HG02870 (cell line): ENCODE results near the gene TKT.

Experiments used
- ATAC-seq: cut with Tn5 transposase; IDR thresholded peaks from one replicate; pipeline ENCODE4 v1.9.1; 2021; ENCODE audit warnings: mild to moderate bottlenecking, moderate library complexity; ENCODE audit not compliant: unreplicated experiment

The TKT gene

DNA sequence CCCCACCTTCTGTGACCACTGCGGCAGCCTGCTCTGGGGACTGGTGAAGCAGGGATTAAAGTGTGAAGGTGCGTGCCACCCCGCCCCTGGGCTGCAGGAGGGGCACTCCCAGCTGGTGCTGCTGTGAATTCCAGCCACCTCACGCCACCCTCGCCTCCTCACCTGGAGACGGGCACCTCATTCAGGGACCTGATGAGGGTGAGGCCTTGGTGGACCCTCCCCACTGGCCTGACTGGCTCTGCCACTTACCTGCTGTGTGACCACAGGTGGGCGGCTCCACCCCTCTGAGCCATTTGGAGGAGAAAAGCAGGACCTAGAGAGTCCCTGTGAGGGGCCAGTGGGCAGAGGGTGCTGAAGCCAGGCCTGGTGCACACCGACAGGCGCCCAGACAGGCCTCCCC, 72.3 kb downstream of the TKT start:
- no peak for ATAC-seq

DNA sequence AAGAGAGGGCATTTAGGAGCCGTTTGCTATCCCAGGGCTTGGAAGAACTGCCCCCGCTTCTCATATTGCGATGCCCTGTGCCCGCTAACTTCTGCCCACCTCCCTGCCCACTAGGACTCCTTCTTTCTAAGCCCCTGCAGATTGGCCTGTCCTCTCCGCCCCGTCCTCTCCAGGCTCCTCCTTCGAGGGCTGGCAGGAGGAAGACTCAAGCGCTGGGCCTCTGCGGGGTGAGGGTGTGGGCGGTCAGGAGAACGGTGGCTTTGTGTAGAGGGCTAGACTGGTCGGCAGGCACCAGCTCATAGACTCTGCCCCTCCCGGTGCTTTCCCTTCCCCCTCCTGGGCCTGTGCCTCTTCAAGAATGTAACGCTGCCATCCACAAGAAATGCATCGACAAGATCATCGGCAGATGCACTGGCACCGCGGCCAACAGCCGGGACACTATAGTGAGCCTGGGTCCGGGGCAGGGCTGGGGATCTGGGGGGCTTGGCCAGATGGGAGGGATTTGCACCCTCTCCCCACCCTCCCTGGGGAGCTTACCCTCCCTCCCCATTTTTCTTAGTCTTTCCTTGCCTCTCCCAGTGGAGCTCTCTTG, 73.0 kb downstream of the TKT start:
- ATAC-seq: no peak

DNA sequence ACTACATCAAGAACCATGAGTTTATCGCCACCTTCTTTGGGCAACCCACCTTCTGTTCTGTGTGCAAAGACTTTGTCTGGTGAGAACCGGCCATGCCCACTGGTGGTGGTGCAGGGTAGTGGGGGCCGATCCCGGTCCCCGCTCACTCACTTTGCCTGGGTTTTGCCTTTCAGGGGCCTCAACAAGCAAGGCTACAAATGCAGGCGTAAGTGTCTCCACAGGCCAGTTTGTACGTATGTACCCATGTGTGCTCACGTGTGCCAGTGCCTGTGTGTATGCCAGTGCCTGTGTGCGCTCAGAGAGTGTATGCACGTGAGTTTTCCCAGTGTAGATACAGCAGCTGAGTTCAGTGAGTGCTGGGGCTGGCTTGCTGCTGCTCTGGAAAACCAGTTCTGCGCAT, 74.3 kb downstream of the TKT start:
- no peak for ATAC-seq

DNA sequence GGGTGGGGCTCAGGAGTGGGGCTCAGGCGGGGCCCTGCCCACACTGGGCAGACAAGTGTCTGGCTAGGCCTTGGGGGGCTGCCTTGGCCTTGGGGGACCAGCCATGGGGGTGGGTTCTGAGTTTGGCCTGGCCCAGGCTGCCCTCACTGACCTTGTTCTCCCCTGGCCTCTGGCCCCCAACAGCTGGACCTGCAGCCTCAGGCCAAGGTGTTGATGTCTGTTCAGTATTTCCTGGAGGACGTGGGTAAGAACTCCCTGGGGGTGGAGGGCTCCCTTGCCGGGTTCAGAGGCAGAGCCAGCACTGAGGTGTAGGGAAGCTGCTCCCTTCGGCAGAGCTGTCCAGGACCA, 74.8 kb downstream of the TKT start:
- peak; percentile 7 for ATAC-seq

DNA sequence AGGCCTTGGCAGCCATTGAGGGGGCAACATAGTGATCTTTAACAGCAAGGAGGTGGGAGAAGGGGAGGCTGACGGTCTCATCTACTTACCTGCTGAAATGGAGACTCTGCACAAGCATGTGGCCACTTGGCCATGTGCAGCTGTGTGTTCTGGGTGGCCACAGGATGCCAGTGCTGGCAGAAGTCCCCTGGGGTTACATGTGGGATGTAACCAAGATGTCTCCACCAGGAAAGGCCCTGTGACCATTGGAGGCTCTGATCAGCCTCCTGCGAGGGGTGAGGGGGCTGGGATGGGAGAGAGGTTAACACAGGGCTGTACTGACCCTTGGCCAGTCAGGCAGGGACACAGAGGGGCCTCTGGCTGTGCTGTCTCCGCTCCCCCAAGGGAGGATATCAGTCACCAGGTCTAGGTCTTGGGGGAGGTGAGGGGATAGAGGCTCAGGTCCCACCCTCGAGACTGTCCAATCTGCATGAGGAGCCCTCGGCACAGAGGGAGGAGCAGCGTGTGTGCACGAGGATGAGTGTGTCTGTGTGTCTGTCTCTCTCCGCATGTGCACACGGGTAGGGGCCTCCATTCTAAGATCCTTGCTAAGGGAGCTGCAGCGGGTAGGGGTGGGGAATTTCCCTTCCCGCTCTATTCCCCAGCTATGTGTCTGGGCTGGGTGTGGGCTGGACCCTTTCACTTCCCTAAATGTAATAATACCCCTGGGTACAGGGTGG, 75.4 kb downstream of the TKT start:
- peak; percentile 93 for ATAC-seq

DNA sequence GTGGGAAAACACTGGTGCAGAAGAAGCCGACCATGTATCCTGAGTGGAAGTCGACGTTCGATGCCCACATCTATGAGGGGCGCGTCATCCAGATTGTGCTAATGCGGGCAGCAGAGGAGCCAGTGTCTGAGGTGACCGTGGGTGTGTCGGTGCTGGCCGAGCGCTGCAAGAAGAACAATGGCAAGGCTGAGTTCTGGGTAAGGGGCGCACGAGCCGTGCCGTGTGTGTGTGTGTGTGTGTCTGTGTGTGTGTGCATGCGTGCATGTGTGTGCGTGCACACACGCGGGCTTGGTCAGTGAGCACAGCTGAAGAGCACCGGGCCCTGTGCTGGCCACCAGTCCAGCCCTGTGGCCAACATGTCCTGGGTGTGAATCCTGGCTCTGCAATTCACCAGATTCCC, 76.2 kb downstream of the TKT start:
- ATAC-seq: no peak

DNA sequence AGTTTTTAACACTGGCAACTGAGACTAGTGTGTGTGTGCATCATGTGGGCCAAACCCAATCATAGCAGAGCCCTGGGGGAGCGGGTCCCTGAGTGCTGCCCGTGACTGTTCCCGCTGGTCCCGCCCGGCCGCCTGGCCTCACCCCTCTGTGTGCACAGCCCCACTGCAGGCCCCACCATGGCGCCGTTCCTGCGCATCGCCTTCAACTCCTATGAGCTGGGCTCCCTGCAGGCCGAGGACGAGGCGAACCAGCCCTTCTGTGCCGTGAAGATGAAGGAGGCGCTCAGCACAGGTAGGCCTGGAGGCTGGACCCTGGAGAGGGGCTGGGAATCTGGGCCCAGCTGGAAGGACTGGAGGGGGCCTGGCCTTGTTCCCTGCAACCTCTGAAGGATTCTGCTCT, 77.6 kb downstream of the TKT start:
- no peak for ATAC-seq

DNA sequence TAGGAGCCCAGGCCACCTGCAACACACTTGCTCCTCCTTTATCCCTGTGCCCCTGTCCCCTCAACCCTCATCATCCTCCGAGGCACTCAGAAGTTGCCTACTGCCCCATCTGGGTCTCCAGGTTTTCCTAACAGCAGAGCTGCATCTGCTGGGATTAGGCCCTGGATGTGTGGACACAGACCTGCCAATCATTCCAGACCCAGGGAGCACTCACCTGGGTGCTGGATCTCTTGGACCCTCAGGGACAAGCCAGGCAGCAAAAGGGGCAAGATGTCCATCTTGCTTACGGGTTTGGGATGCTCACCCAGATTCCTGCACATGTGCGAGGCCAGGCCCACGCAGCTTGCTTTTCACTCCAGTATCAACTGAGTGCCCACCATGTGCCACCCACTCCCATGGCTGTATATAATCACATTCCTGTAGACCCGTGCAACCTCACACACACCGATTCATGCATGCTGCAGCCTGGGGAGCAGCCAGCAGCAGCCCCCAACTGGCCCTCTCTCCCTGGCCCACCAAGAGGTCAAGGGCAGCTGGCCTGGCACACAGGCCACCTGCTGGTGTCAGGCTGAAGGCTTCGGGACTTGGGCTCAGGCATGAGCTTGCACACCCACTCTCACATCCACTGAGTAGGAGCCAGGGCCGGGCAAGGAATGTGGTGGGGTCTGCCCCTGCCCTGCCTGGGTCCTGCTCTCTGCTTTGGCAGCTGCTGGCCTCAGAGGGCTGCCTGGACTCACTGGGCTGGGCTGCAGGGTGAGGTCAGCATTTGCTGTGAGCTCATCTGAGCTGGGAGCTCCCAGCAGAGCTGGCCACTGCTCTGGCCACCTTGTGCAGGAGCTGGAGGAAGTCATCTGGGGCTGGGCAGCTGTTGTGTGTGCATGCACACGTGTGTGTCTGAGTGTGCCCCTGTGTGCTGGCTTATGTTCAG, 79.9 kb downstream of the TKT start:
- ATAC-seq: no peak
